ENCODE results near the gene WWTR1. TPM values are rescaled to one million over a fixed set of nuclear protein-coding genes. Genes with fewer than 3 reads are reported as not detected.

The WWTR1 gene
- total and polyA plus RNA-seq, 2 donors (not counting 3 experiments of a cell fraction or from before 2014, with no cell fraction given) = 210 to 341 TPM

GRCh38 chr3:149678351-149678950, 20.6 kb upstream of the WWTR1 start:
- no peak overlapping the region for H2AFZ ChIP-seq (ENCODE audit: low read depth, low read length)
- ChIA-PET POLR2A (no interaction called here), CTCF (no interaction called here)
- H3K4me2 ChIP-seq (ENCODE audit: insufficient read depth, low read length) = no peak overlapping the region
- peak; percentile 17 for TF ChIP-seq JUN (IDR thresholded peaks at IDR 0.05; ENCODE audit: borderline replicate concordance, insufficient read depth, insufficient read length, low read depth)
- peak; percentile 36 for TF ChIP-seq FOS (IDR thresholded peaks at IDR 0.05; ENCODE audit: borderline replicate concordance, insufficient read depth, low read length)
- TF ChIP-seq POLR2A (IDR thresholded peaks at IDR 0.05; ENCODE audit: low read depth, low read length) = no peak
- no peak for TF ChIP-seq POLR2AphosphoS5 (IDR thresholded peaks at IDR 0.05; ENCODE audit: insufficient read depth, low read depth, low read length)
- no peak for TF ChIP-seq MYC (IDR thresholded peaks at IDR 0.05; ENCODE audit: low read depth, low read length)
- TF ChIP-seq EZH2 (IDR thresholded peaks at IDR 0.05; ENCODE audit: borderline replicate concordance, low read depth, low read length, severe bottlenecking) = no peak
- dilution Hi-C loops (cut with MboI; ENCODE audit: extremely low pct_ligation_motif_present, low sequenced_read_pairs) = no loop called here
- no peaks in the 10 kb centered on the region for H3K9me3 ChIP-seq (replicated peaks; ENCODE audit: control insufficient read depth, insufficient read depth, low read length)
- no peaks in the 10 kb centered on the region for H3K9me1 ChIP-seq (replicated peaks; ENCODE audit: control insufficient read depth, extremely low read depth, insufficient read depth, low read length)
- no peak overlapping the region for H3K27ac ChIP-seq (ENCODE audit: insufficient read depth, low read depth, low read length)
- no peaks in the 10 kb centered on the region for H4K20me1 ChIP-seq (replicated peaks; ENCODE audit: control insufficient read depth, extremely low read depth, insufficient read depth, low read length)
- intact Hi-C loops (cut with micrococcal nuclease) = no loop called here
- no peaks in the 10 kb centered on the region for H3K36me3 ChIP-seq (ENCODE audit: control insufficient read depth in 2 of 2, extremely low read depth in 1 of 2, insufficient read depth in 2 of 2, low read length in 2 of 2)
- no peak overlapping the region for H3K9ac ChIP-seq (replicated peaks; ENCODE audit: extremely low read depth, insufficient read depth, low read length)
- H3K27me3 ChIP-seq (ENCODE audit: control insufficient read depth in 2 of 2, insufficient read depth in 2 of 2, low read length in 2 of 2) = no peaks in the 10 kb centered on the region
- FAIRE-seq = peak; percentile 67
- peak; percentile 39 for DNase-seq (ENCODE audit: low read depth, low spot score)
- H3K4me3 ChIP-seq (replicated peaks in 1 of 3; ENCODE audit: insufficient read depth in 1 of 3, low read depth in 1 of 3, low read length in 3 of 3) = no peak overlapping the region
- no TSS peak for BruUV-seq (replicated peaks)
- H3K4me1 ChIP-seq (ENCODE audit: control insufficient read depth, extremely low read depth, insufficient read depth, low read length) = peaks cover 4% of the 10 kb centered on the region
- no peaks in the 10 kb centered on the region for H3K79me2 ChIP-seq (ENCODE audit: control insufficient read depth, insufficient read depth, low read length)

- Histone ChIP-seq H3K4me3 (replicated peaks in 1 of 3; ENCODE audit: insufficient read depth in 1 of 3, low read depth in 1 of 3, low read length in 3 of 3) (no peak overlapping the region), H3K79me2 (ENCODE audit: control insufficient read depth, insufficient read depth, low read length) (no peaks in the 10 kb centered on the region), H3K9me1 (replicated peaks; ENCODE audit: control insufficient read depth, extremely low read depth, insufficient read depth, low read length) (no peaks in the 10 kb centered on the region), H3K4me2 (ENCODE audit: insufficient read depth, low read length) (no peak overlapping the region), H4K20me1 (replicated peaks; ENCODE audit: control insufficient read depth, extremely low read depth, insufficient read depth, low read length) (no peaks in the 10 kb centered on the region), H3K27ac (ENCODE audit: insufficient read depth, low read depth, low read length) (no peak overlapping the region), H2AFZ (ENCODE audit: low read depth, low read length) (no peak overlapping the region), H3K4me1 (ENCODE audit: control insufficient read depth, extremely low read depth, insufficient read depth, low read length) (peaks cover 3% of the 10 kb centered on the region), H3K27me3 (ENCODE audit: control insufficient read depth in 2 of 2, insufficient read depth in 2 of 2, low read length in 2 of 2) (no peaks in the 10 kb centered on the region), H3K9ac (replicated peaks; ENCODE audit: extremely low read depth, insufficient read depth, low read length) (no peak overlapping the region), H3K36me3 (ENCODE audit: control insufficient read depth in 2 of 2, extremely low read depth in 1 of 2, insufficient read depth in 2 of 2, low read length in 2 of 2) (no peaks in the 10 kb centered on the region), H3K9me3 (replicated peaks; ENCODE audit: control insufficient read depth, insufficient read depth, low read length) (no peaks in the 10 kb centered on the region)
- DNase-seq (ENCODE audit: low read depth, low spot score) (no peak), FAIRE-seq (no peak)
- dilution Hi-C loops (cut with MboI; ENCODE audit: extremely low pct_ligation_motif_present, low sequenced_read_pairs) (no loop called here), intact Hi-C loops (cut with micrococcal nuclease) (no loop called here)
- no TSS peak for BruUV-seq (replicated peaks)
- ChIA-PET POLR2A (no interaction called here), CTCF (no interaction called here)
- no peak for TF ChIP-seq EZH2 (IDR thresholded peaks at IDR 0.05; ENCODE audit: borderline replicate concordance, low read depth, low read length, severe bottlenecking)
- TF ChIP-seq POLR2AphosphoS5 (IDR thresholded peaks at IDR 0.05; ENCODE audit: insufficient read depth, low read depth, low read length) = no peak
- no peak for TF ChIP-seq CTCF (IDR thresholded peaks at IDR 0.05; ENCODE audit: extremely low read depth in 1 of 2, insufficient read depth in 1 of 2, low read depth in 1 of 2, low read length in 2 of 2)
- TF ChIP-seq GATA2 (IDR thresholded peaks at IDR 0.05; ENCODE audit: insufficient read depth, insufficient read length, low read depth, low read length) = no peak
- TF ChIP-seq JUN (IDR thresholded peaks at IDR 0.05; ENCODE audit: borderline replicate concordance, insufficient read depth, insufficient read length, low read depth) = no peak
- no peak for TF ChIP-seq MAX (IDR thresholded peaks at IDR 0.05; ENCODE audit: insufficient read depth, insufficient read length)
- no peak for TF ChIP-seq MYC (IDR thresholded peaks at IDR 0.05; ENCODE audit: low read depth, low read length)
- no peak for TF ChIP-seq POLR2A (IDR thresholded peaks at IDR 0.05; ENCODE audit: low read depth, low read length)
- no peak for TF ChIP-seq FOS (IDR thresholded peaks at IDR 0.05; ENCODE audit: borderline replicate concordance, insufficient read depth, low read length)
These were observed 15.6 kb upstream of the WWTR1 start for GRCh38 chr3:149673393-149673792.
